NCI-H1694 (cell line): ENCODE data around the gene CYSRT1.

ENCODE experiments used
- DNase-seq: peaks from one replicate; lab custom pipeline; 2025; lab: John Stamatoyannopoulos, UW

CYSRT1 gene

DNA sequence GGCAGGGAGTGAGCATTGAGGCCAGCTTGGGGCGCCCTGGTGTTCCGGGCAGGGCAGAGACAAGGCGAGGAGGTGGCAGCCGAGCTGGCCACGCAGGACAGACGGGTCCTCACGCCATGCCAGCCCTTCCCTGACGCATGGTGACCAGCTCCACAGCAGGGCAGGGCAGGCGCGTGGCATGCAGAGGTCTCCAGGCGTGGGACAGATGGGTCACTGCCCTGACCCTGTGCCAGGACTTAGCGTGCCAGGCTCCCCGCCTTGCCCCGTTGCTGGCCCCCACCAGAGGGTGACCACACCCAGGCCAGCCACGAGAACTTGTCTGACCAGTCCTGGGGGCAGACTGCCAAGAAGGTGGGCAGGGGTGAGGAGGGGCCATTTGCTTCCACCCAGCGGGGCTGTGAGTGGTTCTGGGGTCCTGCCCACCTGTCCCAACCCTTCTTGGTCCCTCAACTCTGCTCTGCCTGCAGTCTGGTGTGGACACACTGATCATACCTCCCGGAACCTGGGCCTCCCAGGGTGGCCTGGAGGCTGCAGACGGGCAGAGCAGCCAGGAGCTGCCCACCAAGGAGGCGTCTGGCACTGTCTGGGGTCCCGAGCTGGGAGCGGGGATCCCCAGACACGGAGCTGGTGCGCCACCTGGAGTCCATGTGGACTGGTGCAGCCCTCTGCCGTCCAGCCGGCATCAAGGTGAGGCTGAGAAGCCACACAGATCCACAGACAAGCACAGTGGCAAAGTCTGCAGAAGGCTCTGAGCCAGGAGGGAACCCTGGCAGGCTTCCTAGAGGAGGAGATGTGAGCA lies 2.3 kb downstream of the CYSRT1 start, which contains the start of gene RNF224:
TSS of gene RNF224 (plus strand) at position 449 of the 799 bp plus-strand sequence. CDS start 834 bp downstream, outside the sequence.
- DNase-seq: peak; percentile 59

DNA sequence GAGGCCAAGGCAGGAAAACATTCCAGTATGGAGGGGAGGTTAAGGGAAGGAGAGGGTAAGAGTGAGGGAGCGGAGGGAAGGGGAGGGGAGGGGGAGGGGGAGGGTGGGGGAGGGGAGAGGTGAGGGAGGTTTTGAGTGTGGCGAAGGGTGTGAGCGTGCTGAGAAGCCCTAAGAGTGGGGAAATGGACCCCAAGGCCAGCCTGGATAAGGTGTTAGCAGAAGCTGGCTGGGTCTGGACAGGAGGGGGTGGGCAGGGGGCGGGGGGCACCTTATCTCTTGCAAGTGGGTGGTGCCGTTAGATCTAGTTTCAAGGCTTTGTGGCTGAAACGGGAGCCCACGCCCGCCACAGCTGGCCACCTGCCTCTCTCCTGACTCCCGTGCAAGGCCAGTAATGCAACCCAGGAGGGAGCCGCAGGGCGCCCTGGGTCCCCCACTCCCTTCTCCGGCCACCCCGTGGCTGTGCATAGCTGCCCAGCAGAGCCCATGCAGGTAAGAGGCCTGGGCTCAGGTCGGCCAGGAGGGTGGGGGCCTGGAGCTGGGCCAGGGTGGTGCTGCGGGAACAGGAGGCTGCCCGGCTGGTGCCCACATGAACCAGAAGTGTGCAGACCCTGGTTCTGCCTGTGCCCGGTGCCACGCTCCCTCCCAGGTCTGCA lies 3.0 kb downstream of the CYSRT1 start:
- no peak for DNase-seq

- DNase-seq: no peak
Measured at GRCh38 chr9:137228506-137228967, 3.6 kb downstream of the CYSRT1 start.

GRCh38 chr9:137228968-137229896 lies 4.3 kb downstream of the CYSRT1 start:
- no peak for DNase-seq

- DNase-seq: no peak
Measured at GRCh38 chr9:137229903-137230704, 5.1 kb downstream of the CYSRT1 start.

DNA sequence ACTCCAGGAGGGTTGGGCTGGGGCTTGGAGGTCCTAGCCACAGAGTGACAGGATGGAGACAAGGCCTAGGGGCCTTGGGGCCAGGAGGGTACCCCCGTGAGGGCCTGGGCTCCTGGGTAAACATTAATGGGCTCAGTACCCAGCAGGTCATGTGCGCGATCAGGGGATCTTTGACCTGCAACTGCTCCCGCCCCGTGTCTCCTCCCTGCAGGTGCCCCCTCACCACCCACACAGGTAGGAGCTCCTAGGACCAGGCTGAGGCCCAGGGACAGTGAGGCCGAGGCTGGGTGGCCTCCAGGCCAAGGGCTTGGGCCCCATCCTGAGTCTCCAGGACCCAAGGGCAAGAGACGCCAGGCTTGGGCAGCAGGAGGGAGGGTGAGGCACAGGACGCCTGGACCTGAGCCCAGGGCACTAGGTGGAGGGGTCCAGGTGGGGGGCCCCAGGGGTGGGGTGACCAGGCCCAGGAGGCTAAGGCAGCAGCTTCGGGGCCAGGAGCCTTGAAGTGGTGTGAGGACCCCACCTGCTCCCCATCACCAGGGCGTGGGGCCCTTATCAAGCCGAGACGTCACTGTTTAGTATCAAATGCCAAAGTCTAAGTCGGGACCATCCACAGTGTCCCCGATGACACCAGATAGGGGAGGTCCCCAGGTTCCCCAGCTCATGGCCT lies 5.9 kb downstream of the CYSRT1 start, which contains the start of gene SLC34A3:
TSS of gene SLC34A3 (plus strand) at position 197 of the 667 bp plus-strand sequence. CDS start 802 bp downstream, outside the sequence.
- DNase-seq: no peak

- no peak for DNase-seq
Measured at GRCh38 chr9:137231372-137232039, 6.5 kb downstream of the CYSRT1 start.

DNA sequence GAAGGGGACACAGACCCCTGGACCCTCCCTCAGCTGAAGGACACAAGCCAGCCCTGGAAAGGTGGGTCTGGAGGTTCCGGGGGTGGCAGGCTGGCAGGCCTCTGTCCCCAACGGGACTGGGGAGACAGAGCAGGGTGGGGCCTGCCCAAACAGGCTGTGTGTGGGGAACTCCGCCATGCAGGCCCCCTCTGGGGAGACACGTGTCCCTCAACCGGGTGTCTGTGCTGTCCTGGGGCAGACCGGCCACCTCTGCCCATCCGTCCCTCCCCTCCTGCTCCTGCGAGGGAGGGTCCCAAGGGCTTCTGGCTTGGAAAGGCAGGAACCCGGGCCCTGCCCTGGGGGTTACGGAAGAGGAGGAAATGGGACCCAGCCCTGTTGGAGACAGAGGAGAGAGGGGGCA lies 7.1 kb downstream of the CYSRT1 start:
- DNase-seq: no peak

GRCh38 chr9:137232510-137232909 lies 7.5 kb downstream of the CYSRT1 start:
- DNase-seq: no peak

DNA sequence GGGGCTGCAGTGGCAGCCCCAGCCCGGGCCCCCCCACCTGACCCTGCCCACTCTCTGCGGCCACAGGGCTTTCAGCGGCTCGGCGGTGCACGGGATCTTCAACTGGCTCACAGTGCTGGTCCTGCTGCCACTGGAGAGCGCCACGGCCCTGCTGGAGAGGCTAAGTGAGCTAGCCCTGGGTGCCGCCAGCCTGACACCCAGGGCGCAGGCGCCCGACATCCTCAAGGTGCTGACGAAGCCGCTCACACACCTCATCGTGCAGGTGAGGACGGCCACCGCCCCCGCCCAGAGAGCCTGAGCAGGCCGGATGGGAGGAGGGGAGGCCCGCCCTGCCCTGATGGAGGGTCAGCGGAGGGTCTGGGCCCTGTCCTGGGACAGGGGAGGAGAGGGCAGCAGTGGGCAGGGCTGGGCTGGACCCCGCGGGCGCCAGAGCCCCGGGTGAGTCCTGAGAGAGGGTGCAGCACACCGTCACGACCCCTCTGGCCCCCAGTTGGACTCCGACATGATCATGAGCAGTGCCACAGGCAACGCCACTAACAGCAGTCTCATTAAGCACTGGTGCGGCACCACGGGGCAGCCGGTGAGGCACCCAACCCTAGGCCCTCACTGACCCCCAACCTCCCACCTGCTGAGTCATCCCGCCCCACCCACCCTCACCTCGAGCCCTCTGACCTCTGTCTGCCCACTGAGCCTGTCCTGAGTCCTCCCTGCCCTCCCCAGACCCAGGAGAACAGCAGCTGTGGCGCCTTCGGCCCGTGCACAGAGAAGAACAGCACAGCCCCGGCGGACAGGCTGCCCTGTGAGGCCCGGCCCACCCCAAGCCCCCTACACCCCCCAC lies 8.4 kb downstream of the CYSRT1 start:
- DNase-seq: no peak

GRCh38 chr9:137234055-137234697 lies 9.2 kb downstream of the CYSRT1 start:
- no peak for DNase-seq

- no peak for DNase-seq
Measured at GRCh38 chr9:137234758-137235423, 9.9 kb downstream of the CYSRT1 start.

GRCh38 chr9:137235424-137236237 lies 10.7 kb downstream of the CYSRT1 start:
- no peak for DNase-seq

DNA sequence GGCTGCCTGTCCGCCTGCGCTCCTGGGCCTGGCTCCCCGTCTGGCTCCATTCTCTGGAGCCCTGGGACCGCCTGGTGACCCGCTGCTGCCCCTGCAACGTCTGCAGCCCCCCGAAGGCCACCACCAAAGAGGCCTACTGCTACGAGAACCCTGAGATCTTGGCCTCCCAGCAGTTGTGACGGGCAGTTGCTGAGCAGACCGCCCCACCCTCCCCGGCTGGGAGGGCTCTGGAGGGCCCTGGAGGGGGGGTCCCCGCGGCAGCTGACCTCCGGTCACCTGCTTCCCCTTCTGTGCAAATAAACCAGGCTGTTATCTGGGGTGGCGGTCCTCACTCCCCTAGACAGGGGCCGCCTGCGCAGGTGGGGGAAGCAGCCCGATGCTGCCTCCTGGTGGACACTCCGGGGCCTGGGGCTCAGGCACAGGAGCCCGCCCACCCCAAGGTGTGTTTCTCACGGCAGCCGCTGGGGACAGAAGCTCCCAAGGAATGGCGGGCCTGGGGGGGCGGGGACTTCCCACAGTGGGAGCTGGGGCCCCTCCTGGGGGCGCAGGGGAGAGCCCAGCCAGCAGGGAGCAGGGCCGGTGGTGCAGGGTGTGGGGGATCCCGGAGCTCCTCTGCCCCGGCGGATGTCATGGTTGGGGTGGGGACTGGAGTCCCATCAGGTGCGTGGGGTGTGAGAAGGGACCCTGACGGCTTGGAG lies 11.4 kb downstream of the CYSRT1 start:
- peak; percentile 54 for DNase-seq

GRCh38 chr9:137236936-137237421 lies 12.0 kb downstream of the CYSRT1 start:
- no peak for DNase-seq
